HG03175 (cell line): Measurements from ENCODE around the gene SAG.

ENCODE experiments used
- ATAC-seq: cut with Tn5 transposase; IDR thresholded peaks from one replicate; pipeline ENCODE4 v1.9.1; 2021; ENCODE audit warnings: mild to moderate bottlenecking, moderate library complexity; ENCODE audit not compliant: unreplicated experiment

The SAG gene

GRCh38 chr2:233375490-233376314, 68.1 kb downstream of the SAG start:
- no peak for ATAC-seq

- no peak for ATAC-seq
These were observed 71.4 kb downstream of the SAG start for GRCh38 chr2:233379034-233379433.

GRCh38 chr2:233379441-233379840, 71.8 kb downstream of the SAG start:
- ATAC-seq = no peak

- peak; percentile 49 for ATAC-seq
These were observed 72.7 kb downstream of the SAG start for GRCh38 chr2:233380132-233380895.

GRCh38 chr2:233380995-233381637, 73.5 kb downstream of the SAG start:
- ATAC-seq = no peak

GRCh38 chr2:233381638-233381995, 74.0 kb downstream of the SAG start:
- ATAC-seq = no peak

- no peak for ATAC-seq
These were observed 76.4 kb downstream of the SAG start for GRCh38 chr2:233384015-233384414.

GRCh38 chr2:233384811-233385488, 77.3 kb downstream of the SAG start:
- ATAC-seq = no peak

- peak; percentile 62 for ATAC-seq
These were observed 78.0 kb downstream of the SAG start for GRCh38 chr2:233385489-233386044.

GRCh38 chr2:233386382-233387041, 78.9 kb downstream of the SAG start:
- no peak for ATAC-seq

GRCh38 chr2:233387225-233387624, 79.6 kb downstream of the SAG start:
- no peak for ATAC-seq

GRCh38 chr2:233387667-233388528, 80.3 kb downstream of the SAG start:
- ATAC-seq = peak; percentile 41

- no peak for ATAC-seq
These were observed 82.0 kb downstream of the SAG start for GRCh38 chr2:233389601-233390125.

- ATAC-seq = no peak
These were observed 88.1 kb downstream of the SAG start for GRCh38 chr2:233395687-233396086.
